Measurements from ENCODE around the gene ITGAL.

Gene ITGAL

DNA sequence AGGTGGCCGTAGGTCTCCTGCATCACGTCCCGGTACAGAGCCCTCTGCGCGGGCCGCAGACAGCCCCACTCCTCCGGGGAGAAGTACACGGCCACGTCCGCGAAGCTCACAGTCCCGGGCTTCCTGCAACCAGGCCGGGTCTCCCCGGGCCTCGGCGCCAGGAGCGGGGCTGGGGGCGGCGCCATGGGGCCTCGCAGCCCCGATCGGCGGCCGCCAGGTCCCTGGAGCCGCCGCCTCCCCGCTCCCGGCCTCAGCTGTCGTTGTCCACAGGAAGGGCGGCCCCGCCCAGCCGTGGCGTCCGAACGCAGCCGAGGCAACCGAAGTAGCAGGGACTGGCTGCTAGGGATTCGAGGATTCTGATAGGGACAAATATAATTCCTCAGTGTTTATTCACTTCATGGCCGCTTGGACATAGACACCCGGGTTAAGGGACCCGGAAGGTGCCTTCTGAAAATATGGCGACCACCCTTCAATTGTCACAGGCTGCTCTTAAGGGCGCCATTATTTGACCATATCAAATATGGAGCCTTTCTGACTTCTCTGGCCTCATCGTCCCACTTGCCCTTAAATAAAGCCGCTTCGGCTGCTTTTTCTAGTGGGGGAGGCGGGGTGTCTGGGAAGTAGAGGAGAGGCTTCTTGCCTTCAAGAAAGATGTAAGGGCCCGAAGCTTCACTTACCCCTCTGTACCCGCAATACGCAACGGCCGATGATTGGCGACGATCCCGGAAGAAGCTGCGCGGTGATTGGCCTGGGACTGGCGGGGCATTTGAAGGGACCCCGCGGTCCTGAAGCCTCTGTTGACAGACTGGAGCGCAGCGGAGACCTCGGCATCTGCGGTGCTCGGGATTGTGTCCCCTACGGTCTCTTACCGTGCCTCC lies 99.1 kb downstream of the ITGAL start, which contains the start of gene ZNF688:
TSS of gene ZNF688 (minus strand) at position 270 of the 878 bp plus-strand sequence. CDS start at position 185, 85 bp downstream.
- DNase-seq: peak; percentile 83

Data from DMS153 (cell line).